ENCODE data around the gene KIF2C. TPM values are rescaled to one million over a fixed set of nuclear protein-coding genes. Genes with fewer than 3 reads are reported as not detected.
A peak's percentile ranks its signal among the peaks of the same experiment; 100 is the strongest.

The KIF2C gene
- total and polyA plus RNA-seq, 9 of the 15 experiments (the other 6 are each of a cell fraction or from before 2014, with no cell fraction given): 84.9 to 226 (median 169) TPM

Small RNAs within 50 kb of the gene (small RNA-seq; reads per million reads assigned to genes)
- gene RNU5D-1: 455 reads per million, percentile 99 among the genes with 10 or more reads in this experiment
- gene RNU5F-1: 968 reads per million, percentile 99 among the genes with 10 or more reads in this experiment
- gene SNORD38A: 506 reads per million, percentile 99 among the genes with 10 or more reads in this experiment
- gene SNORD38B: not detected
- gene SNORD46: 5,947 reads per million, percentile 100 among the genes with 10 or more reads in this experiment
- not detected for gene SNORD55

Other genes starting within 250 kb of the KIF2C start
Only the 7 nearest of the 10 such genes appear.
- gene TMEM53, start 65.4 kb upstream of the KIF2C start, total RNA-seq (2014; rRNA removed): 2.0 and 4.7 TPM in 2 replicates
- 0.45 and 1.3 TPM in 2 replicates for gene TMEM53, start 65.4 kb upstream of the KIF2C start, total RNA-seq (2014; rRNA removed; fragmentation: Illumina TruSeq; extraction: Trizol)
- 1.8 and 2.1 TPM in 2 replicates for gene TMEM53, start 65.4 kb upstream of the KIF2C start, total RNA-seq (2015; rRNA removed; fragmentation: Illumina TruSeq; extraction: Trizol)
- gene TMEM53, start 65.4 kb upstream of the KIF2C start, total RNA-seq (2021): 3.1 and 3.7 TPM in 2 replicates
- 3.0 and 4.1 TPM in 2 replicates for gene TMEM53, start 65.4 kb upstream of the KIF2C start, polyA plus RNA-seq (2011; rRNA removed)
- gene TMEM53, start 65.4 kb upstream of the KIF2C start, polyA plus RNA-seq (2014; fragmentation: Illumina TruSeq; extraction: Trizol): 3.3 and 3.4 TPM in 2 replicates
- gene TMEM53, start 65.4 kb upstream of the KIF2C start, polyA plus RNA-seq (2014; fragmentation: Nextera tagmentation; extraction: Ambion mirVana): 1 to 10 TPM in 1 of 2 experiments, under 1 TPM in 1; 0.23 to 1.9 TPM
- gene TMEM53, start 65.4 kb upstream of the KIF2C start, polyA plus RNA-seq (2014; rRNA removed): 3.7 and 5.0 TPM in 2 replicates
- not detected in 2 replicates for gene ARMH1, start 65.1 kb upstream of the KIF2C start, total RNA-seq (2014; rRNA removed)
- not detected in 2 replicates for gene ARMH1, start 65.1 kb upstream of the KIF2C start, total RNA-seq (2014; rRNA removed; fragmentation: Illumina TruSeq; extraction: Trizol)
- not detected in 2 replicates for gene ARMH1, start 65.1 kb upstream of the KIF2C start, total RNA-seq (2015; rRNA removed; fragmentation: Illumina TruSeq; extraction: Trizol)
- 0.49 TPM in 1 of 2 replicates, not detected in the other for gene ARMH1, start 65.1 kb upstream of the KIF2C start, total RNA-seq (2021)
- gene ARMH1, start 65.1 kb upstream of the KIF2C start, polyA plus RNA-seq (2011; rRNA removed): 0.37 TPM in 1 of 2 replicates, not detected in the other
- not detected in 2 replicates for gene ARMH1, start 65.1 kb upstream of the KIF2C start, polyA plus RNA-seq (2014; fragmentation: Illumina TruSeq; extraction: Trizol)
- not detected for gene ARMH1, start 65.1 kb upstream of the KIF2C start, polyA plus RNA-seq (2014; fragmentation: Nextera tagmentation; extraction: Ambion mirVana)
- 0.41 TPM in 1 of 2 replicates, not detected in the other for gene ARMH1, start 65.1 kb upstream of the KIF2C start, polyA plus RNA-seq (2014; rRNA removed)
- gene RNU5D-1, start 8.7 kb upstream of the KIF2C start, total RNA-seq (2014; rRNA removed): not detected in 2 replicates
- gene RNU5D-1, start 8.7 kb upstream of the KIF2C start, total RNA-seq (2014; rRNA removed; fragmentation: Illumina TruSeq; extraction: Trizol): not detected in 2 replicates
- under 0.01 TPM in 1 of 2 replicates, not detected in the other for gene RNU5D-1, start 8.7 kb upstream of the KIF2C start, total RNA-seq (2015; rRNA removed; fragmentation: Illumina TruSeq; extraction: Trizol)
- not detected in 2 replicates for gene RNU5D-1, start 8.7 kb upstream of the KIF2C start, total RNA-seq (2021)
- under 0.01 TPM in 1 of 2 replicates, not detected in the other for gene RNU5D-1, start 8.7 kb upstream of the KIF2C start, polyA plus RNA-seq (2011; rRNA removed)
- gene RNU5D-1, start 8.7 kb upstream of the KIF2C start, polyA plus RNA-seq (2014; fragmentation: Illumina TruSeq; extraction: Trizol): not detected in 2 replicates
- not detected for gene RNU5D-1, start 8.7 kb upstream of the KIF2C start, polyA plus RNA-seq (2014; fragmentation: Nextera tagmentation; extraction: Ambion mirVana)
- gene RNU5D-1, start 8.7 kb upstream of the KIF2C start, polyA plus RNA-seq (2014; rRNA removed): not detected in 2 replicates
- 3,851 and 4,431 TPM in 2 replicates for gene RPS8, start 35.7 kb downstream of the KIF2C start, total RNA-seq (2014; rRNA removed)
- 2,850 and 3,258 TPM in 2 replicates for gene RPS8, start 35.7 kb downstream of the KIF2C start, total RNA-seq (2014; rRNA removed; fragmentation: Illumina TruSeq; extraction: Trizol)
- gene RPS8, start 35.7 kb downstream of the KIF2C start, total RNA-seq (2015; rRNA removed; fragmentation: Illumina TruSeq; extraction: Trizol): 3,074 and 3,307 TPM in 2 replicates
- gene RPS8, start 35.7 kb downstream of the KIF2C start, total RNA-seq (2021): 3,109 and 3,518 TPM in 2 replicates
- gene RPS8, start 35.7 kb downstream of the KIF2C start, polyA plus RNA-seq (2011; rRNA removed): 2,871 and 3,497 TPM in 2 replicates
- gene RPS8, start 35.7 kb downstream of the KIF2C start, polyA plus RNA-seq (2014; fragmentation: Illumina TruSeq; extraction: Trizol): 2,545 and 2,717 TPM in 2 replicates
- 1,000 to 10,000 TPM; 2,431 to 2,562 TPM for gene RPS8, start 35.7 kb downstream of the KIF2C start, polyA plus RNA-seq (2014; fragmentation: Nextera tagmentation; extraction: Ambion mirVana)
- gene RPS8, start 35.7 kb downstream of the KIF2C start, polyA plus RNA-seq (2014; rRNA removed): 3,694 and 4,168 TPM in 2 replicates
- not detected in 2 replicates for gene BEST4, start 48.3 kb downstream of the KIF2C start, total RNA-seq (2014; rRNA removed)
- gene BEST4, start 48.3 kb downstream of the KIF2C start, total RNA-seq (2014; rRNA removed; fragmentation: Illumina TruSeq; extraction: Trizol): not detected in 2 replicates
- gene BEST4, start 48.3 kb downstream of the KIF2C start, total RNA-seq (2015; rRNA removed; fragmentation: Illumina TruSeq; extraction: Trizol): not detected in 2 replicates
- not detected in 2 replicates for gene BEST4, start 48.3 kb downstream of the KIF2C start, total RNA-seq (2021)
- gene BEST4, start 48.3 kb downstream of the KIF2C start, polyA plus RNA-seq (2011; rRNA removed): 0.05 and 0.07 TPM in 2 replicates
- gene BEST4, start 48.3 kb downstream of the KIF2C start, polyA plus RNA-seq (2014; fragmentation: Illumina TruSeq; extraction: Trizol): not detected in 2 replicates
- not detected for gene BEST4, start 48.3 kb downstream of the KIF2C start, polyA plus RNA-seq (2014; fragmentation: Nextera tagmentation; extraction: Ambion mirVana)
- 0.11 TPM in 1 of 2 replicates, not detected in the other for gene BEST4, start 48.3 kb downstream of the KIF2C start, polyA plus RNA-seq (2014; rRNA removed)
- gene PLK3, start 60.5 kb downstream of the KIF2C start, total RNA-seq (2014; rRNA removed): 15.3 and 17.4 TPM in 2 replicates
- 5.2 and 6.6 TPM in 2 replicates for gene PLK3, start 60.5 kb downstream of the KIF2C start, total RNA-seq (2014; rRNA removed; fragmentation: Illumina TruSeq; extraction: Trizol)
- 5.8 and 7.7 TPM in 2 replicates for gene PLK3, start 60.5 kb downstream of the KIF2C start, total RNA-seq (2015; rRNA removed; fragmentation: Illumina TruSeq; extraction: Trizol)
- 17.9 and 19.3 TPM in 2 replicates for gene PLK3, start 60.5 kb downstream of the KIF2C start, total RNA-seq (2021)
- 11.0 and 15.5 TPM in 2 replicates for gene PLK3, start 60.5 kb downstream of the KIF2C start, polyA plus RNA-seq (2011; rRNA removed)
- 12.2 and 14.0 TPM in 2 replicates for gene PLK3, start 60.5 kb downstream of the KIF2C start, polyA plus RNA-seq (2014; fragmentation: Illumina TruSeq; extraction: Trizol)
- gene PLK3, start 60.5 kb downstream of the KIF2C start, polyA plus RNA-seq (2014; fragmentation: Nextera tagmentation; extraction: Ambion mirVana): 1 to 10 TPM in 1 of 2 experiments, under 1 TPM in 1; 0.52 to 1.9 TPM
- 22.7 and 24.2 TPM in 2 replicates for gene PLK3, start 60.5 kb downstream of the KIF2C start, polyA plus RNA-seq (2014; rRNA removed)
- 0.73 TPM in 1 of 2 replicates, not detected in the other for gene DYNLT4, start 67.5 kb downstream of the KIF2C start, total RNA-seq (2014; rRNA removed)
- not detected in 2 replicates for gene DYNLT4, start 67.5 kb downstream of the KIF2C start, total RNA-seq (2014; rRNA removed; fragmentation: Illumina TruSeq; extraction: Trizol)
- gene DYNLT4, start 67.5 kb downstream of the KIF2C start, total RNA-seq (2015; rRNA removed; fragmentation: Illumina TruSeq; extraction: Trizol): not detected in 2 replicates
- gene DYNLT4, start 67.5 kb downstream of the KIF2C start, total RNA-seq (2021): 0.29 TPM in 1 of 2 replicates, not detected in the other
- 0.11 TPM in 1 of 2 replicates, not detected in the other for gene DYNLT4, start 67.5 kb downstream of the KIF2C start, polyA plus RNA-seq (2011; rRNA removed)
- not detected in 2 replicates for gene DYNLT4, start 67.5 kb downstream of the KIF2C start, polyA plus RNA-seq (2014; fragmentation: Illumina TruSeq; extraction: Trizol)
- not detected for gene DYNLT4, start 67.5 kb downstream of the KIF2C start, polyA plus RNA-seq (2014; fragmentation: Nextera tagmentation; extraction: Ambion mirVana)
- not detected in 2 replicates for gene DYNLT4, start 67.5 kb downstream of the KIF2C start, polyA plus RNA-seq (2014; rRNA removed)

Data from K562 (cell line).